Esophagus mucosa (tissue), 1 donor: ENCODE results near the gene PLEKHF1. TPM values are rescaled to one million over a fixed set of nuclear protein-coding genes. Genes with fewer than 3 reads are reported as not detected.

Experiments used
- ATAC-seq: fragments of 200-7000 bp; cut with Tn5 transposase; one replicate; pipeline ENCODE4 v1.9.1; 2020
- total RNA-seq: library from RNA; stranded (reverse); gene quantifications from one replicate; pipeline ENCODE4 v1.2.4, GENCODE V29; 2023
- donor health status: DM: yes; HTN: yes; CAD: no.

PLEKHF1 gene
- total RNA-seq, 1 donor from 2014 or later: 4.4 TPM

GRCh38 chr19:29634423-29635130 lies 30.7 kb upstream of the PLEKHF1 start:
- ATAC-seq: no peak

GRCh38 chr19:29635963-29636362 lies 29.3 kb upstream of the PLEKHF1 start:
- no peak for ATAC-seq

GRCh38 chr19:29636553-29637360 lies 28.5 kb upstream of the PLEKHF1 start:
- no peak for ATAC-seq

GRCh38 chr19:29639086-29639485 lies 26.2 kb upstream of the PLEKHF1 start:
- no peak for ATAC-seq

- ATAC-seq: no peak
Observed at GRCh38 chr19:29640231-29640630, 25.0 kb upstream of the PLEKHF1 start.

GRCh38 chr19:29641597-29641996 lies 23.7 kb upstream of the PLEKHF1 start:
- ATAC-seq: no peak

- no peak for ATAC-seq
Observed at GRCh38 chr19:29643361-29643935, 21.8 kb upstream of the PLEKHF1 start.

GRCh38 chr19:29644210-29644609 lies 21.1 kb upstream of the PLEKHF1 start:
- no peak for ATAC-seq

- ATAC-seq: no peak
Observed at GRCh38 chr19:29645491-29645867, 19.8 kb upstream of the PLEKHF1 start.

GRCh38 chr19:29645911-29646310 lies 19.4 kb upstream of the PLEKHF1 start:
- ATAC-seq: peak; percentile 87

- no peak for ATAC-seq
Observed at GRCh38 chr19:29650772-29651387, 14.4 kb upstream of the PLEKHF1 start.

GRCh38 chr19:29651622-29652394 lies 13.5 kb upstream of the PLEKHF1 start:
- ATAC-seq: no peak

GRCh38 chr19:29653398-29653797 lies 11.9 kb upstream of the PLEKHF1 start:
- no peak for ATAC-seq

GRCh38 chr19:29655648-29656335 lies 9.5 kb upstream of the PLEKHF1 start:
- ATAC-seq: no peak

- no peak for ATAC-seq
Observed at GRCh38 chr19:29658221-29658991, 6.9 kb upstream of the PLEKHF1 start.

GRCh38 chr19:29660835-29661234 lies 4.4 kb upstream of the PLEKHF1 start:
- ATAC-seq: no peak

GRCh38 chr19:29662278-29662603 lies 3.0 kb upstream of the PLEKHF1 start:
- ATAC-seq: no peak

GRCh38 chr19:29662604-29663404 lies 2.5 kb upstream of the PLEKHF1 start:
- no peak for ATAC-seq

- ATAC-seq: peak; percentile 26
Observed at GRCh38 chr19:29663861-29664752, 1.2 kb upstream of the PLEKHF1 start.
